ENCODE data around the gene GLT8D1.

DNA sequence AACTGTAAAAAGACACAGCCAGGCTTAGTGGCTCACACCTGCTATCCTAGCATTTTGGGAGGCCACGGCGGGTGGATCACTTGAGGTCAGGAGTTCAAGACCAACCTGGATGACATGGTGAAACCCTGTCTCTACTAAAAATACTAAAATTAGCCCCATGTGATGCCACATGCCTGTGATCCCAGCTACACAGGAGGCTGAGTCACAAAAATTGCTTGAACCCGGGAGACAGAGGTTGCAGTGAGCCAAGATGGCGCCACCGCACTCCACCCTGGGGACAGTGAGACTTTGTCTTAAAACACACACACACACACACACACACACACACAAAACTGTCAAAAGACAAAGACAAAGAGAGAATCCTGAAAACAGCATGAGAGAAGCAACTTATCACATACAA, 18.3 kb upstream of the GLT8D1 start:
- TF ChIP-seq POLR2A (IDR thresholded peaks at IDR 0.05; ENCODE audit: low read depth, low read length) (no peak), RAD21 (IDR thresholded peaks at IDR 0.05; ENCODE audit: low read length) (no peak), RCOR1 (IDR thresholded peaks at IDR 0.05; ENCODE audit: insufficient replicate concordance, low read length) (no peak), RFX5 (IDR thresholded peaks at IDR 0.05; ENCODE audit: low read depth, low read length) (no peak), MAFK (IDR thresholded peaks at IDR 0.05; ENCODE audit: low read depth, low read length) (no peak), CHD1 (IDR thresholded peaks at IDR 0.05; ENCODE audit: low read depth, low read length) (no peak), MXI1 (IDR thresholded peaks at IDR 0.05; ENCODE audit: borderline replicate concordance, low read depth, low read length) (no peak), CEBPB (IDR thresholded peaks at IDR 0.05; ENCODE audit: low read depth, low read length) (no peak), SMC3 (IDR thresholded peaks at IDR 0.05; ENCODE audit: low read depth, low read length) (no peak), MAZ (IDR thresholded peaks at IDR 0.05; ENCODE audit: borderline replicate concordance, low read depth, low read length) (no peak)
- TF ChIP-seq, protein P1, sequence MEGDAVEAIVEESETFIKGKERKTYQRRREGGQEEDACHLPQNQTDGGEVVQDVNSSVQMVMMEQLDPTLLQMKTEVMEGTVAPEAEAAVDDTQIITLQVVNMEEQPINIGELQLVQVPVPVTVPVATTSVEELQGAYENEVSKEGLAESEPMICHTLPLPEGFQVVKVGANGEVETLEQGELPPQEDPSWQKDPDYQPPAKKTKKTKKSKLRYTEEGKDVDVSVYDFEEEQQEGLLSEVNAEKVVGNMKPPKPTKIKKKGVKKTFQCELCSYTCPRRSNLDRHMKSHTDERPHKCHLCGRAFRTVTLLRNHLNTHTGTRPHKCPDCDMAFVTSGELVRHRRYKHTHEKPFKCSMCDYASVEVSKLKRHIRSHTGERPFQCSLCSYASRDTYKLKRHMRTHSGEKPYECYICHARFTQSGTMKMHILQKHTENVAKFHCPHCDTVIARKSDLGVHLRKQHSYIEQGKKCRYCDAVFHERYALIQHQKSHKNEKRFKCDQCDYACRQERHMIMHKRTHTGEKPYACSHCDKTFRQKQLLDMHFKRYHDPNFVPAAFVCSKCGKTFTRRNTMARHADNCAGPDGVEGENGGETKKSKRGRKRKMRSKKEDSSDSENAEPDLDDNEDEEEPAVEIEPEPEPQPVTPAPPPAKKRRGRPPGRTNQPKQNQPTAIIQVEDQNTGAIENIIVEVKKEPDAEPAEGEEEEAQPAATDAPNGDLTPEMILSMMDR (conservative IDR thresholded peaks at IDR 0.05; ENCODE audit: low read depth, low read length) = no peak
- TF ChIP-seq, protein P2, sequence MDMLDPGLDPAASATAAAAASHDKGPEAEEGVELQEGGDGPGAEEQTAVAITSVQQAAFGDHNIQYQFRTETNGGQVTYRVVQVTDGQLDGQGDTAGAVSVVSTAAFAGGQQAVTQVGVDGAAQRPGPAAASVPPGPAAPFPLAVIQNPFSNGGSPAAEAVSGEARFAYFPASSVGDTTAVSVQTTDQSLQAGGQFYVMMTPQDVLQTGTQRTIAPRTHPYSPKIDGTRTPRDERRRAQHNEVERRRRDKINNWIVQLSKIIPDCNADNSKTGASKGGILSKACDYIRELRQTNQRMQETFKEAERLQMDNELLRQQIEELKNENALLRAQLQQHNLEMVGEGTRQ (IDR thresholded peaks at IDR 0.05; ENCODE audit: low read depth, low read length) = no peak
- TF ChIP-seq, protein P3, sequence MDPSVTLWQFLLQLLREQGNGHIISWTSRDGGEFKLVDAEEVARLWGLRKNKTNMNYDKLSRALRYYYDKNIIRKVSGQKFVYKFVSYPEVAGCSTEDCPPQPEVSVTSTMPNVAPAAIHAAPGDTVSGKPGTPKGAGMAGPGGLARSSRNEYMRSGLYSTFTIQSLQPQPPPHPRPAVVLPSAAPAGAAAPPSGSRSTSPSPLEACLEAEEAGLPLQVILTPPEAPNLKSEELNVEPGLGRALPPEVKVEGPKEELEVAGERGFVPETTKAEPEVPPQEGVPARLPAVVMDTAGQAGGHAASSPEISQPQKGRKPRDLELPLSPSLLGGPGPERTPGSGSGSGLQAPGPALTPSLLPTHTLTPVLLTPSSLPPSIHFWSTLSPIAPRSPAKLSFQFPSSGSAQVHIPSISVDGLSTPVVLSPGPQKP (IDR thresholded peaks at IDR 0.05; ENCODE audit: borderline replicate concordance, low read depth, low read length) = no peak

All from IMR-90 (cell line).